ENCODE measurements around the gene DNHD1.

Gene DNHD1

GRCh38 chr11:6614446-6614845 is 117.4 kb downstream of the DNHD1 start:
- DNase-seq: no peak

GRCh38 chr11:6615046-6615445 is 118.0 kb downstream of the DNHD1 start:
- DNase-seq: no peak

- DNase-seq: no peak
Measured at GRCh38 chr11:6615882-6616585, 119.0 kb downstream of the DNHD1 start.

GRCh38 chr11:6616596-6617250 is 119.6 kb downstream of the DNHD1 start:
- DNase-seq: no peak

- DNase-seq: no peak
Measured at GRCh38 chr11:6617315-6617781, 120.3 kb downstream of the DNHD1 start.

GRCh38 chr11:6618117-6619003 is 121.3 kb downstream of the DNHD1 start:
- DNase-seq: peak; percentile 70

- DNase-seq: peak; percentile 90
Measured at GRCh38 chr11:6619004-6619745, 122.1 kb downstream of the DNHD1 start, which contains the start of gene TPP1. Gene TPP1 (minus strand): TSS chr11:6619422. CDS start chr11:6619400, 22 bp downstream.

GRCh38 chr11:6620636-6621035 is 123.6 kb downstream of the DNHD1 start:
- DNase-seq: no peak

Measured in activated CD8-positive, alpha-beta memory T cell treated with anti-CD3 and anti-CD28 coated beads, Interleukin-2, amount 50 U/mL, for 4 hours (primary cell).